ENCODE measurements around the gene PRDX3.

- TF ChIP-seq POLR2A (IDR thresholded peaks at IDR 0.05): no peak
- TF ChIP-seq CTCF (IDR thresholded peaks at IDR 0.05): no peak
Measured at GRCh38 chr10:119119400-119119799, 59.2 kb downstream of the PRDX3 start.
